ENCODE results near the gene B4GALNT4. TPM values are rescaled to one million over a fixed set of nuclear protein-coding genes. Genes with fewer than 3 reads are reported as not detected.

The B4GALNT4 gene
- total RNA-seq, 6 experiments from 2014 or later, result 0.05 to 0.07 TPM; not detected in 4

DNA sequence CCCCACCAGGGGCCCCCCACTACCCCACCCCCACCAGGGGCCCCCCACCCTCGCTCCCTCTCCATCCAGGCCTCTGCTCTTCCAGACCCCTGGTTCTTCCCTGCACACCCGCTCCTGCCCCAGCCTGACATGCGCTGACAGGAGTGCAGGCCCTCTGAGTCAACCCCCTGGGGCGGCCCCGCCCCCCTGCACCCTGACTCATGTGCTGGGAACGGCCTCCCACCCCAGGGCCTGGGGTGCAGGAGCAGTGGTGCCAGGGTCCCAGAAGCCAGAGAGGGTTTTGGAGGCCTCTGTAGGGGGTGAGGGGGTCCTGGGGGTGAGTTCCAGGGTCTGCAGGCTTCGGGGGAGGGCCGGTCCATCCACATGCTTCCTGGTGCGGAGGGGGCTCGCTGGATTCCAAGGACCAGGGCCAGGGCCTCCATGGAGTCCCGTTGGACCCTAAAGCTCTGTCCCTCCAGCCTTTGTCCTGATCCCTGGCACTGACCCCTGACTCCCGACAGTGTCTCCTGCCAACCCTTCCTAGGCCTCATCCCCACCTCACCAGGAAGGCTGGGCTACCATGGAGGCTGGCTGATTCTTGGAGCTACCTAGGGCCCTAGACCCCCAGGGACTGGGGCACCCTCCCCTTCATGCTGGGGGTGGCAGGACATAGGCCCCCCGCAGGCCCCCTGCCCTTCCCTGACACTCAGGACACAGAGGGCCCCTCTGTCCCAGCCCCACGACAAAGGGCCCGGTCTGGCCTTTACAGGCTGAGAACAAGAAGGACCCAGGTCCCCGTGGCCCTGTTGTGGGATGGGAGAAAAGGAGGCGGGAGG is 24.1 kb downstream of the B4GALNT4 start:
- Histone ChIP-seq H3K27me3 (no peaks in the 10 kb centered on the region), H3K27ac (no peak overlapping the region), H3K9me3 (no peaks in the 10 kb centered on the region), H3K4me1 (no peaks in the 10 kb centered on the region), H3K4me3 (no peak overlapping the region), H3K36me3 (no peaks in the 10 kb centered on the region)
- DNase-seq, result no peak
- no peak for TF ChIP-seq CTCF (IDR thresholded peaks at IDR 0.05)
- 57% methylated on average over 3 of the region's 17 CpGs for WGBS (ENCODE audit: insufficient coverage, low coverage, low lambda C conversion rate, missing lambda C conversion rate)
- intact Hi-C loops (cut with DNase I), result no loop called here
- no peak for ATAC-seq

DNA sequence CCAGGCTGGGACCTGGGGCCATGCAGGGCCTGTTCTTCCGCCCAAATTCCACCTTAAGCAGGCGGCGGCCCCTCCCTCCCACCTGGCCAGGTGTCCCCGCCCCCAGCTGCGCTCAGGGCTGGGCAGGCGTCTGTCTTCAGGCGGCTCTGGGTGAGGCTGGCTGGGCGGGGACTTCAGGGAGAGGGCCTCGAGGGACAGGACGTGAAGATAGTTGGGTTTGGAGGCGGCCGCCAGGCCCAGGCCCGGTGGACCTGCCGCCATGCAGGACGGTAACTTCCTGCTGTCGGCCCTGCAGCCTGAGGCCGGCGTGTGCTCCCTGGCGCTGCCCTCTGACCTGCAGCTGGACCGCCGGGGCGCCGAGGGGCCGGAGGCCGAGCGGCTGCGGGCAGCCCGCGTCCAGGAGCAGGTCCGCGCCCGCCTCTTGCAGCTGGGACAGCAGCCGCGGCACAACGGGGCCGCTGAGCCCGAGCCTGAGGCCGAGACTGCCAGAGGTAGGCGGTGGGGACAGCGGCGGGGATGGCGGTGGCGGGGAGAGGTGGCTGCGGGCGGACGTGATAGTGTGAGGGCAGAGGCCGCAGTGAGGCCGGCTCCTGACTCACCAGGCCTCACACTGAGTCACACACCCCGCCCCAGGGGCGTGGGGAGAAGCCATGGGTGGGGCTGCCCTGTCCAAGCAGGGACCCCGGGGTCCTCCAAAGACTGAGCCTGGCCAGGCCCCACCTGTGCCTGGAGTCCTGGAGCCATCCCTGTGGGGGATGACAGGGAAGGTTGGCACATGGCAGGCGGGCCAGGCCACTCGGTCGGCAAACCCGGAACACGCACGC is 24.9 kb downstream of the B4GALNT4 start, which contains the start of gene PKP3:
Gene PKP3, plus strand, starts transcription at position 176 of the 824 bp plus-strand sequence. Its CDS starts 84 bp downstream, at position 260.
- TF ChIP-seq POLR2A (IDR thresholded peaks at IDR 0.05), result no peak
- no peak for TF ChIP-seq CTCF (IDR thresholded peaks at IDR 0.05)
- Histone ChIP-seq H3K36me3 (no peaks in the 10 kb centered on the region), H3K4me1 (no peaks in the 10 kb centered on the region), H3K27me3 (no peaks in the 10 kb centered on the region), H3K27ac (no peak within 1 kb of the TSS), H3K4me3 (no peak within 1 kb of the TSS), H3K9me3 (no peaks in the 10 kb centered on the region)
- intact Hi-C loops (cut with DNase I), result no loop called here
- WGBS (ENCODE audit: insufficient coverage, low coverage, low lambda C conversion rate, missing lambda C conversion rate), result 50% methylated on average over 2 of the region's 57 CpGs
- DNase-seq (no peak), ATAC-seq (no peak)

- Histone ChIP-seq H3K4me1 (no peaks in the 10 kb centered on the region), H3K27ac (no peak overlapping the region), H3K36me3 (no peaks in the 10 kb centered on the region), H3K27me3 (no peaks in the 10 kb centered on the region), H3K9me3 (no peaks in the 10 kb centered on the region), H3K4me3 (no peak overlapping the region)
- 85% methylated on average over 10 of the region's 25 CpGs for WGBS (ENCODE audit: insufficient coverage, low coverage, low lambda C conversion rate, missing lambda C conversion rate)
- TF ChIP-seq POLR2A (IDR thresholded peaks at IDR 0.05), result no peak
- ATAC-seq (no peak), DNase-seq (no peak)
- intact Hi-C loops (cut with DNase I), result no loop called here
Observed at GRCh38 chr11:394858-395655, 25.8 kb downstream of the B4GALNT4 start.

DNA sequence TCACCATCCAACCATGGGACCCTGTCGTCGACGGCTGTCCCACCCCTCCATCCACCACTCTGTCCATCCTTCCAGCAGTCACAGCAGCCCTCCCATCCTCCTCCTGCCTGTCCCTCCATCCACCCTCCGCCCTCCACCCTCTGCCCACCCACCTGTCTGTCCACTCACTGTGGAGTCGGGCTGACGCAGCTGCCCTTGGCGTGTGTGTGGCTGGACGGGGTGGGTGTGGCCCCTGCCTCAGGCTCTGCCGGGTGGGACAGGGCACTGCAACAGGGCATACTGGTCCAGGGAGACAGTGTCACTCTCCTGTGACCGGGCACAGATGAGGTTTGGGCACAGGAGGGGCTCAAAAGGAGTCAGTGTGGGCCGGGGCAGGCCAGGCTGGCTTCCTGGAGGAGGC is 26.6 kb downstream of the B4GALNT4 start:
- ATAC-seq (no peak), DNase-seq (no peak)
- Histone ChIP-seq H3K36me3 (no peaks in the 10 kb centered on the region), H3K4me1 (no peaks in the 10 kb centered on the region), H3K9me3 (no peaks in the 10 kb centered on the region), H3K27me3 (no peaks in the 10 kb centered on the region), H3K4me3 (no peak overlapping the region), H3K27ac (no peak overlapping the region)
- no peak for TF ChIP-seq POLR2A (IDR thresholded peaks at IDR 0.05)
- TF ChIP-seq CTCF (IDR thresholded peaks at IDR 0.05), result no peak
- intact Hi-C loops (cut with DNase I), result no loop called here
- WGBS (ENCODE audit: insufficient coverage, low coverage, low lambda C conversion rate, missing lambda C conversion rate), result 40% methylated on average over 1 of the region's 11 CpGs
